Measurements from ENCODE around the gene BCL2L15.
A peak's percentile ranks its signal among the peaks of the same experiment; 100 is the strongest.

BCL2L15 gene

GRCh38 chr1:113904674-113905434 lies 17.5 kb upstream of the BCL2L15 start, which contains the start of the genes AP4B1 and DCLRE1B:
TSS of gene AP4B1 (minus strand) at chr1:113904799. CDS start at chr1:113904717, 82 bp downstream.
TSS of gene DCLRE1B (plus strand) at chr1:113905326. CDS start at chr1:113905587, 261 bp downstream.
- FAIRE-seq, result peak; percentile 95

- no peak for FAIRE-seq
These were observed 16.9 kb upstream of the BCL2L15 start for GRCh38 chr1:113904293-113904673.

- FAIRE-seq, result no peak
These were observed 16.3 kb upstream of the BCL2L15 start for GRCh38 chr1:113903501-113904292.

GRCh38 chr1:113901191-113901590 lies 13.8 kb upstream of the BCL2L15 start:
- no peak for FAIRE-seq

- FAIRE-seq, result no peak
These were observed 11.7 kb upstream of the BCL2L15 start for GRCh38 chr1:113899111-113899510.

- FAIRE-seq, result no peak
These were observed 10.9 kb upstream of the BCL2L15 start for GRCh38 chr1:113898241-113898814.

- no peak for FAIRE-seq
These were observed 8.6 kb upstream of the BCL2L15 start for GRCh38 chr1:113895961-113896360.

GRCh38 chr1:113895098-113895497 lies 7.7 kb upstream of the BCL2L15 start:
- no peak for FAIRE-seq

- FAIRE-seq, result no peak
These were observed 5.9 kb upstream of the BCL2L15 start for GRCh38 chr1:113893267-113893666.

- FAIRE-seq, result no peak
These were observed 4.3 kb upstream of the BCL2L15 start for GRCh38 chr1:113891631-113892220.

GRCh38 chr1:113890816-113891215 lies 3.4 kb upstream of the BCL2L15 start:
- FAIRE-seq, result no peak

- no peak for FAIRE-seq
These were observed 672 bp downstream of the BCL2L15 start for GRCh38 chr1:113886417-113887401.

GRCh38 chr1:113881661-113882060 lies 5.7 kb downstream of the BCL2L15 start:
- FAIRE-seq, result no peak

GRCh38 chr1:113879739-113880038 lies 7.7 kb downstream of the BCL2L15 start:
- no peak for FAIRE-seq

- FAIRE-seq, result no peak
These were observed 11.2 kb downstream of the BCL2L15 start for GRCh38 chr1:113876176-113876575.

- FAIRE-seq, result no peak
These were observed 11.7 kb downstream of the BCL2L15 start for GRCh38 chr1:113875714-113876113.

- FAIRE-seq, result no peak
These were observed 13.1 kb downstream of the BCL2L15 start for GRCh38 chr1:113874012-113874879.

- FAIRE-seq, result no peak
These were observed 15.0 kb downstream of the BCL2L15 start for GRCh38 chr1:113872219-113872935.

GRCh38 chr1:113871597-113872113 lies 15.7 kb downstream of the BCL2L15 start, which contains the start of gene PTPN22:
TSS of gene PTPN22 (minus strand) at chr1:113871712.
- FAIRE-seq, result no peak

- no peak for FAIRE-seq
These were observed 16.6 kb downstream of the BCL2L15 start for GRCh38 chr1:113870778-113871177.

Data from endometrium (tissue), 2 donors.